HL-60 (cell line): Measurements from ENCODE around the gene BEST2.

Experiments
- CTCF ChIP-seq: IDR thresholded peaks from one replicate; pipeline ENCODE4 v1.5.1; 2011; ENCODE audit warnings: low read length, control low read depth, inconsistent platforms; ENCODE audit not compliant: insufficient read depth
- GABPA ChIP-seq: IDR thresholded peaks from 2 replicates; pipeline ENCODE4 v1.6.1; 2012; ENCODE audit warnings: low read depth
- POLR2AphosphoS5 ChIP-seq: IDR thresholded peaks from 2 replicates; pipeline ENCODE4 v1.6.1; 2012; ENCODE audit warnings: low read depth
- REST ChIP-seq: IDR thresholded peaks from 2 replicates; pipeline ENCODE4 v1.6.1; 2012; ENCODE audit warnings: low read depth; ENCODE audit not compliant: insufficient replicate concordance
- SPI1 ChIP-seq: IDR thresholded peaks from 2 replicates; pipeline ENCODE4 v1.6.1; 2012; ENCODE audit warnings: low read depth, mild to moderate bottlenecking, borderline replicate concordance

GRCh38 chr19:12783291-12783848 lies 31.8 kb downstream of the BEST2 start:
- no peak for TF ChIP-seq CTCF
- no peak for TF ChIP-seq REST
- TF ChIP-seq POLR2AphosphoS5 = no peak
- no peak for TF ChIP-seq GABPA
- TF ChIP-seq SPI1 = no peak
